Thyroid gland (tissue), 4 donors: Measurements from ENCODE around the gene SUB1. TPM values are rescaled to one million over a fixed set of nuclear protein-coding genes. Genes with fewer than 3 reads are reported as not detected.

Source experiments
- DNase-seq, 2 donors: peaks; one replicate each; pipeline ENCODE4 v3.0.0-alpha.2; 2019
- H3K27ac ChIP-seq, 3 donors: fragments of 200-600 bp; sonication (generic); 1 replicate in 2 of 3; 2 replicates in 1 of 3; pipeline ENCODE4 v1.5.1; 2016 to 2019; ENCODE audit warnings: mild to moderate bottlenecking in 1 of 3, moderate library complexity in 1 of 3
- H3K27me3 ChIP-seq: fragments of 200-600 bp; sonication (generic); one replicate; pipeline ENCODE4 v1.5.1; 2019
- H3K36me3 ChIP-seq, 2 donors: fragments of 200-600 bp; sonication (generic); one replicate each; pipeline ENCODE4 v1.5.1; 2016 to 2019
- H3K4me1 ChIP-seq, 2 donors: fragments of 200-600 bp; sonication (generic); one replicate each; pipeline ENCODE4 v1.5.1; 2017 to 2019
- H3K4me3 ChIP-seq, 3 donors: fragments of 200-600 bp; sonication (generic); replicated peaks in 1 of 3; 1 replicate in 2 of 3; 2 replicates in 1 of 3; pipeline ENCODE4 v1.5.1; 2016; ENCODE audit warnings: mild to moderate bottlenecking in 1 of 3
- H3K9me3 ChIP-seq: fragments of 200-600 bp; sonication (generic); one replicate; pipeline ENCODE4 v1.5.1; 2017
- POLR2A ChIP-seq, 2 donors: fragments of 450-650 bp; IDR thresholded peaks; one replicate each; pipeline ENCODE4 v1.6.1; 2017; ENCODE audit warnings: antibody characterized with exemption in 2 of 2, mild to moderate bottlenecking in 2 of 2, moderate library complexity in 1 of 2
- WGBS, 2 donors: methylation state at CpG; one replicate each; pipeline ENCODE4 v1.1.5; 2017; 5-methylcytosine and 5-hydroxymethylcytosine counted together
- intact Hi-C: fragments of 100-400 bp; cut with DNase I; formaldehyde crosslinking; loops from one replicate; pipeline ENCODE4 v1.15.1; 2023
- total RNA-seq, 4 donors: library from RNA; depleted of rRNA; stranded (reverse); fragments of >200 nt; gene quantifications; one replicate each; pipeline ENCODE4 v1.2.3, GENCODE V29; 2016
- TF ChIP-seq, protein P1 (sequence below), 6 experiments: fragments of 200-600 bp in 3 of 6; fragments of 450-650 bp in 3 of 6; sonication (generic) in 3 of 6; IDR thresholded peaks; one replicate each; pipeline ENCODE4 v1.5.1; 2016 to 2019; ENCODE audit warnings: antibody characterized with exemption in 6 of 6, mild to moderate bottlenecking in 2 of 6, inconsistent platforms in 1 of 6, moderate library complexity in 1 of 6

Gene SUB1
- total RNA-seq, 4 donors from 2014 or later = 62.7 to 217 (median 113) TPM

- H3K36me3 ChIP-seq = no peaks in the 10 kb centered on the region
- 94 to 96% methylated on average over 3 of the region's 3 CpGs for WGBS, 2 donors
- intact Hi-C loops = no loop called here
- DNase-seq = no peak
- no peak overlapping the region for H3K27ac ChIP-seq
- no peak overlapping the region for H3K4me3 ChIP-seq
- no peaks in the 10 kb centered on the region for H3K27me3 ChIP-seq
- H3K4me1 ChIP-seq = no peaks in the 10 kb centered on the region
- no peaks in the 10 kb centered on the region for H3K9me3 ChIP-seq
- TF ChIP-seq POLR2A (IDR thresholded peaks at IDR 0.05) = no peak
- TF ChIP-seq, protein P1, sequence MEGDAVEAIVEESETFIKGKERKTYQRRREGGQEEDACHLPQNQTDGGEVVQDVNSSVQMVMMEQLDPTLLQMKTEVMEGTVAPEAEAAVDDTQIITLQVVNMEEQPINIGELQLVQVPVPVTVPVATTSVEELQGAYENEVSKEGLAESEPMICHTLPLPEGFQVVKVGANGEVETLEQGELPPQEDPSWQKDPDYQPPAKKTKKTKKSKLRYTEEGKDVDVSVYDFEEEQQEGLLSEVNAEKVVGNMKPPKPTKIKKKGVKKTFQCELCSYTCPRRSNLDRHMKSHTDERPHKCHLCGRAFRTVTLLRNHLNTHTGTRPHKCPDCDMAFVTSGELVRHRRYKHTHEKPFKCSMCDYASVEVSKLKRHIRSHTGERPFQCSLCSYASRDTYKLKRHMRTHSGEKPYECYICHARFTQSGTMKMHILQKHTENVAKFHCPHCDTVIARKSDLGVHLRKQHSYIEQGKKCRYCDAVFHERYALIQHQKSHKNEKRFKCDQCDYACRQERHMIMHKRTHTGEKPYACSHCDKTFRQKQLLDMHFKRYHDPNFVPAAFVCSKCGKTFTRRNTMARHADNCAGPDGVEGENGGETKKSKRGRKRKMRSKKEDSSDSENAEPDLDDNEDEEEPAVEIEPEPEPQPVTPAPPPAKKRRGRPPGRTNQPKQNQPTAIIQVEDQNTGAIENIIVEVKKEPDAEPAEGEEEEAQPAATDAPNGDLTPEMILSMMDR (IDR thresholded peaks at IDR 0.05) = no peak
Measured at GRCh38 chr5:32578764-32579163, 6.6 kb upstream of the SUB1 start.

- intact Hi-C loops = loop anchor here (10.0 kb wide), 1 partner anchor 346 kb away; no protein-coding TSS in a partner anchor
- no peaks in the 10 kb centered on the region for H3K4me1 ChIP-seq
- H3K36me3 ChIP-seq = no peaks in the 10 kb centered on the region
- no peak for DNase-seq
- TF ChIP-seq, protein P1 (IDR thresholded peaks at IDR 0.05) = no peak
- no peak for TF ChIP-seq POLR2A (IDR thresholded peaks at IDR 0.05)
- no peaks in the 10 kb centered on the region for H3K27me3 ChIP-seq
- no peaks in the 10 kb centered on the region for H3K9me3 ChIP-seq
- WGBS, 2 donors = 76% methylated on average over 12 of the region's 12 CpGs
- no peak overlapping the region for H3K4me3 ChIP-seq
- H3K27ac ChIP-seq = no peak overlapping the region
Measured at GRCh38 chr5:32581010-32581785, 4.2 kb upstream of the SUB1 start.

DNA sequence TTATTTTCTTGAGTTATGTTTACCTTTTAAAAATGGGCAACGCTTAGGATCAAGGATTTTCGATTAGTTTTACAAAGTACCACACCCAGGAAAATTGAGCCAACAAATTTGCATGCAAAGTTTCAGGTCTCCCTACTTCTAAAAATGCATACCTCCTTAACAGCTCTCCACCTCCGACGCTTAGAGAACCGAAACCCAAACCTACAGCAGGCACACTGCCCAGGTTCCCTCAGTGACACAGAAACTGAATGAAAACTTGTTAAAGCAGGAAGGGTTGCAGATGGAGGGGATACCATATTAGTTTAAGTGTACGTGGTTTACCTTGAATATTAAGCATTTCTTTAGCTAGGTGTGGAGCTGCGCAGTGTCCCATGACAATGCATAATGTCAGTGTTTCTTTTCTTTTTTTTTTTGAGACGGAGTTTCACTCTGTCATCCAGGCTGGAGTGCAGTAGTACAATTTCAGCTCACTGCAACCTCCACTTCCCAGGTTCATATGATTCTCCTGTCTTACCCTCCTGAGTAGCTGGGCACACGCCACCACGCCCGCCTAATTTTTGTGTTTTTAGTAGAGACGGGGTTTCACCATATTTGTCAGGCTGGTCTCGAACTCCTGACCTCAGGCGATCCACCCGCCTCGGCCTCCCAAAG, 1.6 kb upstream of the SUB1 start:
- WGBS, 2 donors = 72 to 77% methylated on average over 16 of the region's 16 CpGs
- no peaks in the 10 kb centered on the region for H3K27me3 ChIP-seq
- no peak for DNase-seq
- intact Hi-C loops = loop anchor here (10.0 kb wide), 1 partner anchor 349 kb away; no protein-coding TSS in a partner anchor
- H3K36me3 ChIP-seq = peaks cover 0 to under 1% of the 10 kb centered on the region in 2 donors
- TF ChIP-seq, protein P1 (IDR thresholded peaks at IDR 0.05) = no peak
- TF ChIP-seq POLR2A (IDR thresholded peaks at IDR 0.05) = no peak
- H3K9me3 ChIP-seq = no peaks in the 10 kb centered on the region
- peaks cover 8 to 9% of the 10 kb centered on the region in 2 donors for H3K4me1 ChIP-seq
- H3K27ac ChIP-seq = no peak overlapping the region
- H3K4me3 ChIP-seq = no peak overlapping the region

GRCh38 chr5:32584646-32585045, 711 bp upstream of the SUB1 start:
- Histone ChIP-seq H3K4me3 (no peak overlapping the region), H3K36me3 (peaks cover 4 to 9% of the 10 kb centered on the region in 2 donors), H3K27me3 (no peaks in the 10 kb centered on the region), H3K4me1 (peaks cover 8 to 9% of the 10 kb centered on the region in 2 donors), H3K9me3 (no peaks in the 10 kb centered on the region), H3K27ac (no peak overlapping the region)
- TF ChIP-seq, protein P1 (IDR thresholded peaks at IDR 0.05) = no peak
- TF ChIP-seq POLR2A (IDR thresholded peaks at IDR 0.05) = no peak
- intact Hi-C loops = loop anchor here (10.0 kb wide), 1 partner anchor 350 kb away; no protein-coding TSS in a partner anchor
- 79 to 85% methylated on average over 6 of the region's 6 CpGs for WGBS, 2 donors
- no peak for DNase-seq

- no peak for DNase-seq
- no peak for TF ChIP-seq POLR2A (IDR thresholded peaks at IDR 0.05)
- TF ChIP-seq, protein P1 (IDR thresholded peaks at IDR 0.05) = no peak
- peak overlapping the region; percentile 95 to 99 (median 99) for H3K27ac ChIP-seq
- peak overlapping the region in 2 of 3 donors; percentile 83 to 98 for H3K4me3 ChIP-seq
- no peaks in the 10 kb centered on the region for H3K27me3 ChIP-seq
- 27 to 30% methylated on average over 8 of the region's 8 CpGs for WGBS, 2 donors
- peaks cover 4 to 9% of the 10 kb centered on the region in 2 donors for H3K36me3 ChIP-seq
- no peaks in the 10 kb centered on the region for H3K9me3 ChIP-seq
- intact Hi-C loops = loop anchor here (10.0 kb wide), 1 partner anchor 350 kb away; no protein-coding TSS in a partner anchor
- H3K4me1 ChIP-seq = peaks cover 8 to 9% of the 10 kb centered on the region in 2 donors
Measured at GRCh38 chr5:32585122-32585445, 273 bp upstream of the SUB1 start.
